ENCODE results near the gene BCAR1.

The BCAR1 gene

DNA sequence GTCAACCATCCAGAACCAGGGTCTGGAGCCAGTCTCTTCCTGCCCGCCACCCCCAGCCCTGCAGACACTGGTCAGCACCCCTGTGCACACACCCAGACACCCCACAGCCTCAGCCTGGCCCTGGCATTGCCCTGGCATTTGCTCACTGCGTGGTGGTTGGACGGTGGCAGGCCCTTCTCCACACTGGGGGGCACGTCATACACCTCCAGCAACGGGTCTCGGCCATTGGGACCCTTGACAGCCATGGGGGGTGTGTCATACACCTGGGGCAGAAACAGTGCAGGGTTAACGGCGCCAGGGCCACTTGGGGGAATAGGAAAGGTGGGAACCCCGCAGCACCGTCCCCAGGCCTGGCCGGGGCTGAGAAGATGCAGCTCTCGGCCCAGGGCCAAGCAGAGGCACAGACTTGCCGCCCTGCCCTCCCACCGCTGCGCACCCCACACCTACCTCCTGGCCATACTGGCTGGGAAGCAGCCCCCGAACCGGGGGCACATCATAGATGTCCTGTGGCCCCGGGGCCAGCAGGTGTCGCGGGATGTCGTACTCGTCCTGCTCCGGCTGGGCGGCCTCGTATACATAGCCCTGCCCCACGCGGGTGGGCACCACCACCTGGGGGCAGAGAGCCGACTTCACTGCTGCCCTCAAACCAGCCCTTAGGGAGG, 14.6 kb downstream of the BCAR1 start:
- FAIRE-seq, result no peak

DNA sequence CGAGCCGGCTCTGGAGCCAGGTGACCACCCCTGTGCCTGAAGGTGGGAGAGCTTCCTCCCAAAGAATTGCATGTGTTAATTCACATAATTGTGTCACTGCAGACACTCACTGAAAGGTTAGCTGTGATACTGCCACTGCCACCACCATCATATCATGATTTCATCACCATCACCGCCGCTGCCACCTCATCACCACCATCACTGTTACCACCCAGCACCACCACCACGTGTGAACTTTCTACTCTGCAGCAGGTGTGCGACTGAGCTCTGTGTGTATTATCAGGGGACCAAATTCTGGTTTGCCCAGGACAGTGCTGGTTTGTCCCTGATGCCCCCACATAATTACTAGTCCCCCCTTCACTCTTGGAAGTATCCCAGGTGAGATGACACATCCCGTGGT, 15.2 kb downstream of the BCAR1 start:
- FAIRE-seq (no peak), DNase-seq (ENCODE audit: insufficient read length, low spot score) (no peak)
- no peak for TF ChIP-seq TAF1 (IDR thresholded peaks at IDR 0.05; ENCODE audit: low read depth, low read length)
- TF ChIP-seq PAX5 (IDR thresholded peaks at IDR 0.05; ENCODE audit: insufficient read depth, low read length, severe bottlenecking), result no peak
- no peak for TF ChIP-seq POLR2AphosphoS5 (IDR thresholded peaks at IDR 0.05; ENCODE audit: low read depth, low read length)
- no peak for TF ChIP-seq SPI1 (IDR thresholded peaks at IDR 0.05; ENCODE audit: low read depth, low read length)
- no peak for TF ChIP-seq POU2F2 (IDR thresholded peaks at IDR 0.05; ENCODE audit: low read depth, low read length)
- TF ChIP-seq POLR2A (IDR thresholded peaks at IDR 0.05; ENCODE audit: low read depth, low read length), result no peak

More for the DNA sequence above, 14.6 kb downstream of the BCAR1 start:
- no peak for DNase-seq (ENCODE audit: insufficient read length, low spot score)
- TF ChIP-seq SPI1 (IDR thresholded peaks at IDR 0.05; ENCODE audit: low read depth, low read length) (no peak), TAF1 (IDR thresholded peaks at IDR 0.05; ENCODE audit: low read depth, low read length) (no peak), PAX5 (IDR thresholded peaks at IDR 0.05; ENCODE audit: insufficient read depth, low read length, severe bottlenecking) (no peak), POU2F2 (IDR thresholded peaks at IDR 0.05; ENCODE audit: low read depth, low read length) (no peak)

DNA sequence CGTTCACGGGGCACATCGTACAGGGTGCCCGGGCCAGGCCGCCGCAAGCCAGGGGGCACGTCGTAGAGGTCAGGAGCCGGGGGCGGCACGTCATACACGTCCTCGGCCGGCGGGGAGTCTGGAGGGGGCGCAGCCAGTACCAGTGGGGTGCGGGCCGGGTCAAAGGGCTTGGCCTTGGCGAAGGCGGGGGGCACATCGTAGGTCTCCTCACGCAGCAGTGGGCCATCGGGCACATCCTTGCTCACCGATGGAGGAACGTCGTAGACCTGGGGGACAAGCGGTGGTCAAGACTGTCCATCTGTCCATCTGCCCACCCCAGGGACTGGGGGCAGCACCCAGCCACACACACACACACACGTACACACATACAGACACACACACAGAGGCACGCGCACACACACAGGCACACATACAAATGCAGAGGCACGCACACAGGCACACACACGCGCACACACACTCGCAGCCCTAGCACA, 15.7 kb downstream of the BCAR1 start:
- FAIRE-seq, result no peak
- TF ChIP-seq POU2F2 (IDR thresholded peaks at IDR 0.05; ENCODE audit: low read depth, low read length) (no peak), SPI1 (IDR thresholded peaks at IDR 0.05; ENCODE audit: low read depth, low read length) (no peak), POLR2AphosphoS5 (IDR thresholded peaks at IDR 0.05; ENCODE audit: low read depth, low read length) (no peak), PAX5 (IDR thresholded peaks at IDR 0.05; ENCODE audit: insufficient read depth, low read length, severe bottlenecking) (no peak), TAF1 (IDR thresholded peaks at IDR 0.05; ENCODE audit: low read depth, low read length) (no peak), POLR2A (IDR thresholded peaks at IDR 0.05; ENCODE audit: low read depth, low read length) (no peak)

DNA sequence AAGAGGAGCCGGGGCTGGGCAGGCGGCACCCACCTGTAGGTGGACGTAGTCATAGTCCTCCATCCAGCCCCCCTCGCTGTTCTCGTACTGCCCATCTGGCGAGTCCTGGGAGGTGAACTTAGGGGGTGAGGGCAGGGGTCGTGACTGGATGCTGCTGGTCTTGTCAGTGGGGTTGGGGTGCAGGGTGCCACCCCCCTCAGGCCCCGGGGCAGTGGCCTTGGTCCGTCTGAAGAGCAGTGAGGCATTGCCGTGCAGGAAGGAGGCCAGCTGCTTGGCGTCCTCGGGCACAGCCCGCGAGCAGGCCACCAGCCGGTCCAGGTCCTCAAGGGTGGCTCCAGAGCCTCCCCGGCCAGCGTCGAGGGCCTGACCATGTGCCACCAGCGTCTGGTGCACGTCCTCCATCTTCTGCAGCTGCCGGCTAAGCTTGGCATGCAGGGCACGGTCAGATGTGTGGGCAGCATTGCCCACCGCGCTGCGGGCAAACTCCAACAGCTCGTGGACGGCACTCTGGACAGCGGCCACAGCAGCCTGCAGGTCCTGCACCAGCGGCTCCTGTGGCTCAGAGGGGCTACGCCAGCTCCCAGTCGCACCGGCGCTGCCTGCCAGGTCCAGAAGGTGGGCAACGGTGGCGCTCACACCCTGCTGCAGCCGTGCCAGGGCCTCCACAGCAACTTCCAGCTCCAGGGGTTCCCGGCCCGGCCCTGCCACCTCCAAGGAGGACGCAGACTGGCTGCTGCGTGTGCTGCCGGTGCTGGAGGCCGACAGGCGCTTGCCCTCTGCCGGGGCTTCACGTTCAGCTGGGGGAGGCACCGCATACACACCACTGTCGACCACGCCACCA, 16.3 kb downstream of the BCAR1 start:
- no peak for FAIRE-seq
- no peak for DNase-seq (ENCODE audit: insufficient read length, low spot score)
- TF ChIP-seq TAF1 (IDR thresholded peaks at IDR 0.05; ENCODE audit: low read depth, low read length) (no peak), POLR2AphosphoS5 (IDR thresholded peaks at IDR 0.05; ENCODE audit: low read depth, low read length) (no peak), POLR2A (IDR thresholded peaks at IDR 0.05; ENCODE audit: low read depth, low read length) (no peak), PAX5 (IDR thresholded peaks at IDR 0.05; ENCODE audit: insufficient read depth, low read length, severe bottlenecking) (no peak), SPI1 (IDR thresholded peaks at IDR 0.05; ENCODE audit: low read depth, low read length) (no peak), POU2F2 (IDR thresholded peaks at IDR 0.05; ENCODE audit: low read depth, low read length) (no peak)

More for the DNA sequence above, 15.7 kb downstream of the BCAR1 start:
- no peak for DNase-seq (ENCODE audit: insufficient read length, low spot score)

DNA sequence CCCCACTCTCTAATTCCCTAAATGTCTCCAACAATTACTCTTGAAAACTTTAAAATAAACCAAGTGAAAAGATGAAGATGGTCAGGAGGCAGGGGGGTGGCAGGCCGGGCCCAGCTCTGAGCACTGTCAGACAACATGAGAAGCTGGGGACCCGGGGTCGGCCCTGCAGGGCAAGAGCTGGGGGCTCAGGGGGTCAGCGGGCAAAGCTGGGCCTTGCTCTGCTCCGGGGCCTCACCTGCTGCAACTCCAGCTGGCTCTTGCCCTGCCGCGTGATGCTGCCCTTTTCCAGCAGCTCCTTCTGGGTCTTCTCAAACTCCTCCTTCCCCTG, 17.8 kb downstream of the BCAR1 start:
- FAIRE-seq, result no peak
- TF ChIP-seq POLR2AphosphoS5 (IDR thresholded peaks at IDR 0.05; ENCODE audit: low read depth, low read length), result no peak
- DNase-seq (ENCODE audit: insufficient read length, low spot score), result no peak

DNA sequence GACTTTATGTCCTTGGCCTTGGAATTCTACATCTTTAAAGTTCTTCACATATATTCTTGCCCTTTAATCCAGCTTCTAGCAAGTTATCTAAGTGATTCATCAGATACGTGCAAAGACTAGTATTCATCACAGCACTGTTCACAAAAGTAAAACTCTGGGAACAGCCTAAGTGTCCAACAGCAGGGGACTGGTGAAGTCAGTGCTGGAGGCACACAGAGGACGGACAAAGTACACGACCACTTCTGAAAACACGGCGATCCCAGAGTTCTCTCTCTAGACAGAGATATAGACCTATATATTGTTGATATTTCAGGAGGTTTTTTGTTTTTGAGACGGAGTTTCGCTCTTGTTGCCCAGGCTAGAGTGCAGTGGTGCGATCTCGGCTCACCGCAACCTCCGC, 19.9 kb downstream of the BCAR1 start:
- no peak for TF ChIP-seq TAF1 (IDR thresholded peaks at IDR 0.05; ENCODE audit: low read depth, low read length)
- TF ChIP-seq POLR2AphosphoS5 (IDR thresholded peaks at IDR 0.05; ENCODE audit: low read depth, low read length), result no peak
- no peak for TF ChIP-seq PAX5 (IDR thresholded peaks at IDR 0.05; ENCODE audit: insufficient read depth, low read length, severe bottlenecking)
- TF ChIP-seq SPI1 (IDR thresholded peaks at IDR 0.05; ENCODE audit: low read depth, low read length), result no peak
- no peak for TF ChIP-seq POU2F2 (IDR thresholded peaks at IDR 0.05; ENCODE audit: low read depth, low read length)
- no peak for TF ChIP-seq POLR2A (IDR thresholded peaks at IDR 0.05; ENCODE audit: low read depth, low read length)
- DNase-seq (ENCODE audit: insufficient read length, low spot score) (no peak), FAIRE-seq (no peak)

DNA sequence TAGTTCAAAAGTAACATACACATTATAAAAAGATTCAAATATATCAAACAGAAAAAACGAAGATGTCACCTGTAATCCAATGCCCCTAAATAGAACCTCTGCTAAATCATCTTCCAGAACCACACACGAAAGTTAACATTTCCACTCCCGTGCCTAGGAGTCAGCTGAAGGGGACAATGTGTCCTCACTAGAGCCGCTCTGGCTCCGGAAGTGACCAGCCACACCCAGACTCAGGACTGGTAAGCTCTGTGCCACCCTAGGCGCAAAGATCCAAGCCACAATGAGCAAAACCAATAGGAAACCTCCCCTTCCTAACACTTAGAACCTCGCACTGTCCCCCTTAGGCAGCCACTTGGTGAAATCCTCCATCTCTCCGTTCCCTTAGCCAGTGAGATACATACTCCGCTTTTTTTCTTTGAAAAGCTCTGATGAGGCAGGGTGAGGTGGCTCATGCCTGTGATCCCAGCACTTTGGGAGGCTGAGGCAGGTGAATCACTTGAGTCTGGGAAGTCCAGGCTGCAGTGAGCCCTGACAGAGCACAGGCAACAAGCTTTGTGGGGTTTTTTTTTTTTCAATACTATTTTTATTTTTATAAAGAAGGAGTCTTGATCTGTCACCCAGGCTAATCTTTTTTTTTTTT, 20.8 kb downstream of the BCAR1 start:
- TF ChIP-seq PAX5 (IDR thresholded peaks at IDR 0.05; ENCODE audit: insufficient read depth, low read length, severe bottlenecking) (no peak), POLR2AphosphoS5 (IDR thresholded peaks at IDR 0.05; ENCODE audit: low read depth, low read length) (no peak), SPI1 (IDR thresholded peaks at IDR 0.05; ENCODE audit: low read depth, low read length) (no peak), POU2F2 (IDR thresholded peaks at IDR 0.05; ENCODE audit: low read depth, low read length) (no peak), TAF1 (IDR thresholded peaks at IDR 0.05; ENCODE audit: low read depth, low read length) (no peak), POLR2A (IDR thresholded peaks at IDR 0.05; ENCODE audit: low read depth, low read length) (no peak)
- no peak for FAIRE-seq
- no peak for DNase-seq (ENCODE audit: insufficient read length, low spot score)

DNA sequence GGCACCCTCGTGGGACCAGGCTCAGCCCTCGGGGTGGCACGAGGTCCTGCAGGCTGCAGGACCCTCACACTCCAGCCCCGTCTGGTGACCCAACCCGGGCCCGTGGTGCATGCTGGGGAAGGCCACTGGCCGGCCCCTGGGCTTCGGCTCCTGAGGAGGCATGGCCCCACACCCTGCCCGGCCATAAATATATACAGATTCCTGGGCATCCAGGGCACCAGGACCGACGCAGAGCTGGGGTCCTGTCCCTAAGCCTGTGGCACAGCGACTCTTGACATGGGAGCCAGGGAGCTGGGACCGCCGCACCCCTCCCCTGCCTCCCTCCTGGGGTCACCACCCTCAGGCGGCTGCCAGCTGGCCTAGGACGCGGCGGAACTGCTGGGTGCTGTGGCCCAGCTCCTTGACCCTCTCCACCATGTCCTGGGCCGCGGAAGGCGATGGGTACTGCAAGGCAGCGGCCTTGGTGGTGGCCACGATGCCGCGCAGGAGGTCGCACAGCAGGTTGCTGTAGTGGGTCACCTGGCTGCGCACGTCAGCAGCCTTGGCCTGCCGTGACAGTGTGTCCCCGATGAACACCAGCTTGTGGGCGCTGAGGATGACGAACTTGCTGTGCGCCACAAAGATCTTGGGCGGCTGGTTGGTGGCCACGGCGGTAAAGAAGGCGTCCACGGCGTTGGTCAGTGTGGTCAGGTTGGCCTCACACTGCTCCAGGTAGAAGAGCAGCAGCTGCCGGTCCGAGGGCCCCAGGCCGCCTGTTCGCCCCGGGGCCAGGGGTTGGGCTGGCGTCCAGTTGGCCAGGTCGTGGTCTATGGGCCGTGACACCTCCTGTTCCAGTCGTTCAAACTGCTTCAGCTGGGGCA, 22.0 kb downstream of the BCAR1 start:
- FAIRE-seq, result no peak
- no peak for DNase-seq (ENCODE audit: insufficient read length, low spot score)
- TF ChIP-seq POU2F2 (IDR thresholded peaks at IDR 0.05; ENCODE audit: low read depth, low read length) (no peak), PAX5 (IDR thresholded peaks at IDR 0.05; ENCODE audit: insufficient read depth, low read length, severe bottlenecking) (no peak), POLR2AphosphoS5 (IDR thresholded peaks at IDR 0.05; ENCODE audit: low read depth, low read length) (no peak)
